Measurements from ENCODE around the gene CCDC6.

DNA sequence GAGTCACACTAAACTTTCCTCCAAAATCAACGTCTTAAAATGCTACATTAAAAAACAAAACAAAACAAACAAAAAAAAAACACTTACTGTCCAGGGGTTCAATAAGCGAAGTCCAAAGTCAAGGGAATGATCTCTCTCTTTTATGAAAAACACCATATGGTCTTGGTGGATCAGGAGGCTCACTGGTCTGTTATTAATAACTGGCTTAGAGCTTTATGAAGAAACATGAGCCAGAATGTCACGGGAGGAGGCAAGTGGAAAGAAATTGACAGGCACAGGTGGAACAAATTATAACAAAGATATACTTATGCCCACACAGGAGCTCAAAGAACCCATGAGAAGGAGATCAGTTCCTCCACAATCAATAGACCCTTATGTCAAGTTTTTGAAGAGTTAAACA, 153.1 kb downstream of the CCDC6 start, which contains the start of gene MRLN:
- TF ChIP-seq, protein P1, sequence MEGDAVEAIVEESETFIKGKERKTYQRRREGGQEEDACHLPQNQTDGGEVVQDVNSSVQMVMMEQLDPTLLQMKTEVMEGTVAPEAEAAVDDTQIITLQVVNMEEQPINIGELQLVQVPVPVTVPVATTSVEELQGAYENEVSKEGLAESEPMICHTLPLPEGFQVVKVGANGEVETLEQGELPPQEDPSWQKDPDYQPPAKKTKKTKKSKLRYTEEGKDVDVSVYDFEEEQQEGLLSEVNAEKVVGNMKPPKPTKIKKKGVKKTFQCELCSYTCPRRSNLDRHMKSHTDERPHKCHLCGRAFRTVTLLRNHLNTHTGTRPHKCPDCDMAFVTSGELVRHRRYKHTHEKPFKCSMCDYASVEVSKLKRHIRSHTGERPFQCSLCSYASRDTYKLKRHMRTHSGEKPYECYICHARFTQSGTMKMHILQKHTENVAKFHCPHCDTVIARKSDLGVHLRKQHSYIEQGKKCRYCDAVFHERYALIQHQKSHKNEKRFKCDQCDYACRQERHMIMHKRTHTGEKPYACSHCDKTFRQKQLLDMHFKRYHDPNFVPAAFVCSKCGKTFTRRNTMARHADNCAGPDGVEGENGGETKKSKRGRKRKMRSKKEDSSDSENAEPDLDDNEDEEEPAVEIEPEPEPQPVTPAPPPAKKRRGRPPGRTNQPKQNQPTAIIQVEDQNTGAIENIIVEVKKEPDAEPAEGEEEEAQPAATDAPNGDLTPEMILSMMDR (IDR thresholded peaks at IDR 0.05) = no peak
- TF ChIP-seq POLR2AphosphoS5 (IDR thresholded peaks at IDR 0.05; ENCODE audit: insufficient read depth in 1 of 2, low read depth in 1 of 2) (no peak), POLR2A (IDR thresholded peaks at IDR 0.05) (no peak)

All from vagina (tissue), 2 donors.